ENCODE results near the gene DPYSL4. TPM values are rescaled to one million over a fixed set of nuclear protein-coding genes. Genes with fewer than 3 reads are reported as not detected.

The DPYSL4 gene
- total and polyA plus RNA-seq, 2 of the 13 experiments (the other 11 are each of a cell fraction or from before 2014, with no cell fraction given): 0.84 to 1.2 TPM

DNA sequence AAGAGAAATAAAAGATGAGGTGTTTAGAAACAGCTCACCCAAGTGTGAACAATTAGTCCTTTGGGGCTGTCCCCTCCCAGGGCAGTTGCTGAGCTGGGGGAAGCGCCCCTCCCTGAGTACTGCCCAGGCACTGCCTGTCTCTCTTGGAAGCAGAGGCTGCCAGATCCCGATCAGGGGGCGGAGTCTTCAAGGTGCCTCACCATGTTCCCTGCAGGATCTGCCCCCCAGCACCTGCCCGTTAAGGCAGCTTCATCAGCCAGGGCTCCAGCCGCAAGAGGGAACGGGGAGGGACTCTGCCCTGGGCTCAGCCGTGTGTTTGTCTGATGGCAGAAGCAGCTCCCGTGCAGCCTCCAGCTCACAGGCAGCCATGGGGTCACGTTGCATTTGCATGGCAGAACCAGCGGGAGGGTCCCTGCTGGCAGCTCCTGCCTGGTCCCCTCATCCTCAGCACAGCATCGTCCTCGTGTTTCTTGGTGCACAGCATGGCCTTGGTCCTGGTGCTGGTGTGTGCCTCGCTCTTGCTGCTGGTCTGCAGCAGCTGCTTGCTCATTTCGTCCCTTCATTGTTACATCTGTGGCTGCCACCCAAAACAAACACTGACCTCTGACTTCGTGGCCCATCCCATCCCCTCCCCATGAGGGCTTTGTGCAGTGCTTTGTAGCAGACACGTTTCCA lies 10.7 kb upstream of the DPYSL4 start (continued):
- TF ChIP-seq PBX3 (CRISPR knock-in tag; IDR thresholded peaks at IDR 0.05; ENCODE audit: borderline replicate concordance) (no peak), SOX6 (IDR thresholded peaks at IDR 0.05) (no peak), SOX6 (CRISPR knock-in tag; IDR thresholded peaks at IDR 0.05) (peak; percentile 59; the same call in 1 of the 2 replicates), PATZ1 (CRISPR knock-in tag; IDR thresholded peaks at IDR 0.05) (0 out of 2 replicates have a peak, but pooled peaks have one; percentile 26), ZNF609 (CRISPR knock-in tag; IDR thresholded peaks at IDR 0.05; ENCODE audit: borderline replicate concordance) (no peak), PAX8 (CRISPR knock-in tag; IDR thresholded peaks at IDR 0.05; ENCODE audit: borderline replicate concordance) (no peak), HNRNPK (IDR thresholded peaks at IDR 0.05; ENCODE audit: low read depth, low read length, poor library complexity, severe bottlenecking) (no peak), ZMYM4 (CRISPR knock-in tag; IDR thresholded peaks at IDR 0.05) (no peak), ZNF138 (CRISPR knock-in tag; IDR thresholded peaks at IDR 0.05; ENCODE audit: low read depth) (no peak), ZC3H13 (CRISPR knock-in tag; IDR thresholded peaks at IDR 0.05) (no peak), EED (CRISPR knock-in tag; IDR thresholded peaks at IDR 0.05) (no peak), FOSL2 (CRISPR knock-in tag; IDR thresholded peaks at IDR 0.05) (0 out of 2 replicates have a peak, but pooled peaks have one; percentile 20), ZNF557 (CRISPR knock-in tag; IDR thresholded peaks at IDR 0.05) (no peak), MED13 (CRISPR knock-in tag; IDR thresholded peaks at IDR 0.05) (no peak), ZNF709 (CRISPR knock-in tag; IDR thresholded peaks at IDR 0.05) (no peak), RXRB (CRISPR knock-in tag; IDR thresholded peaks at IDR 0.05; ENCODE audit: borderline replicate concordance) (no peak), ZNF234 (CRISPR knock-in tag; conservative IDR thresholded peaks at IDR 0.05) (no peak), MTA1 (CRISPR knock-in tag; IDR thresholded peaks at IDR 0.05; ENCODE audit: borderline replicate concordance) (peak; percentile 35; the same call in 1 of the 2 replicates), ZBTB3 (CRISPR knock-in tag; IDR thresholded peaks at IDR 0.05; ENCODE audit: borderline replicate concordance, low read depth) (no peak), ZSCAN22 (CRISPR knock-in tag; IDR thresholded peaks at IDR 0.05) (peak; percentile 93)
- TF ChIP-seq, protein P1, sequence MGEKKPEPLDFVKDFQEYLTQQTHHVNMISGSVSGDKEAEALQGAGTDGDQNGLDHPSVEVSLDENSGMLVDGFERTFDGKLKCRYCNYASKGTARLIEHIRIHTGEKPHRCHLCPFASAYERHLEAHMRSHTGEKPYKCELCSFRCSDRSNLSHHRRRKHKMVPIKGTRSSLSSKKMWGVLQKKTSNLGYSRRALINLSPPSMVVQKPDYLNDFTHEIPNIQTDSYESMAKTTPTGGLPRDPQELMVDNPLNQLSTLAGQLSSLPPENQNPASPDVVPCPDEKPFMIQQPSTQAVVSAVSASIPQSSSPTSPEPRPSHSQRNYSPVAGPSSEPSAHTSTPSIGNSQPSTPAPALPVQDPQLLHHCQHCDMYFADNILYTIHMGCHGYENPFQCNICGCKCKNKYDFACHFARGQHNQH (CRISPR knock-in tag; IDR thresholded peaks at IDR 0.05): no peak
